Ramos (cell line): Measurements from ENCODE around the gene NEURL3.

ENCODE experiments used
- in situ Hi-C: fragments of 300-500 bp; cut with MboI; formaldehyde crosslinking; loops from one replicate; pipeline ENCODE4 v1.14.3; 2022; ENCODE audit warnings: low sequenced_read_pairs; ENCODE audit not compliant: unreplicated experiment

NEURL3 gene

DNA sequence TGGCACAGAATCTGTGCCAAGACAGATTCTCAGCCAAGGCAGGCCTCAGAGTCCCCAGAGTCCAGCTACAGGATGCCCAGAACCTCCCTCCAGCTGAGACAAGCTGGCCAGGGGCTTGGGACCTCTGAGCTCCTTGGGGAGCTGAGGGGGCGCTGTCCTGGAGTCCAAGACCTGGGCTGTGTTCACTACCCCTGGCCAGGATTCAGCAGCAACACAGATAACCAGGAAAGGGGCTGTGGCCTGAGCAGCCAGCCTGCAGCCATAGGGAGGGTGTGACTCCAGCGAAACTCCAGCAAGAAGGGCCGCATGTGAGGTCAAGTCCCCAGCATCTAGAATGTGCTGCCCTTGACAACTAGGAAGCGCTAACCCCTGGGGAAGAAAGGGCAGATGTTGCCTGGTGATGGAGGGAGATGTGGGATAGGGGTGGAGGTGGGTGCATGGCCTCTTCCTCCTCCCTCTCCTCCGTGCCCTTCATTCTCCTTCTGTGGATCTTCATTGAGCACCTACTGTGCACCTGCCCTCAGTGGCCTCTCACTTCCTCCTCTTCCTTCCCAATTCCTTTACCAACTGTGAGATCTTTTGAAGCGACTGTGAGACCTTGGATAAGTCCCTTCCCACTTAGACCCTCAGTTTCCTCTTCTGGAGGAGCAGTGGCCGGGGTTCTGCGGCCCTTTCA lies 23.7 kb upstream of the NEURL3 start:
- in situ Hi-C loops = no loop called here

DNA sequence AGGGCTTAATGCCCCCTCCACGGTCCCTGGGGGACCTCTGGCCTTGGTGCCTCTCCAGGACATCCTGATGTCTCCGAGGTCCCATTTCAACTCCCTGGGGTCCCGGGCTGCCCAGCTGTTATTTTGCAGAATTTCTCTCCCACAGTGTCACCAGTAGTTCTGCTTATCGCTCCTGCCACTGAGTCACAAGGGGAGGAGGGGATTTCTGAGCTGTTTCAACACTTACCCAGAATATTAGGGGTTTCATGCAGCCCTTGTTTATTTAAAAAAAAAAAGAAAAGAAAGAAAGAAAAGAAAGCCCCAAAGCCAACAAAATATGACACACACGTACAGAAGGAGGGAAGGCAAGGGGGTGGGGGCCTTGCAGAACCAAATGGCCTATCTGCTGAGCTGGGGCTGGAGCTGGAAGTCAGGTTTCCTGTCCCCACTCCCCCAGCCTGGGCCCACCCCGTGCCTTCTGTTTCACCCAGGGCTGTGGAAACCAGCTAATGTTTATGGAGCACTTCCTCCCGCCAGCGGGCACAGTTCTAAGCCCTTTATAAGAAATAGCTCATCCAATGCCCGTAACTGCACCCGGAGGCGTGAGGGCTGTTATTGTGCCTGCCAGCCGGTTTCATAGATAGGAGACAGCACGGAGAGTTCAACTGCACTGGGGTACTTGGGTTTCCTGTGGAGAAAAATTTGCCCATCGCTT lies 23.0 kb upstream of the NEURL3 start:
- in situ Hi-C loops = no loop called here

DNA sequence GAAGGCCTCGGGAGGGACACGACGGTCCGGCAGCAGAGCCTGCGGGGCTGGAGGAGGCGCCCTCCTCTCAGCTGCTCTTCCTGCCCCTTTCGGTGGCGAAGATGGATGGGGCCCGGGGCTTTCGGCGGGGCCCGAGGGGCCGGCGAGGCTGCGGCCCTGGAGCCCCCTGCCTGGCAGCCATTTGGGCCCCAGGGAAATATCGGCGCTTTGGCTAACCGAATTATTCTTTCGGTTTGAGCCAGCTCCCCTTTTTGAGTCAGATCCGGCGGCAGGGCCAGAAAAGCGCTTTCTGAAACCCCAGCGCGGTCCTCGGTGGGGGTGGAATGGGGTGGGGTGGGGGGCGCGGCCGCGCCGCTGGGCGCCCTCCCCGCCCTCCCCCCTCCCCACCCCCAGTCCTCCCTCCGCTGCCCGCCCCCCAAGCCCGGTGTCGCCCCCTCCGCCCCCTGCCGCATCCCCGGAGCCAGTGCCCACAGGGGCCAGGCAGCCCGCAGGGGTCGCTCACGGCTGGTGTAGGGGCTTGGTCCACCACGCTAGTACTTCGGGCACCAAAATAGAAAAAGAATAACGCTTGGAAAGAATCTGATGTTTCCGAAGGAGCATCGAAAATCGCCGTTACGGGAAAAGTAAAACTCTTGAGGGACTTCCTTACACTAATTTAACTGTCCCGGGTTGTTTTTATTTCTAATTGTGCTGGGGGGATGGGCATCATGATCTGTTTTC lies 22.3 kb upstream of the NEURL3 start:
- in situ Hi-C loops = no loop called here

DNA sequence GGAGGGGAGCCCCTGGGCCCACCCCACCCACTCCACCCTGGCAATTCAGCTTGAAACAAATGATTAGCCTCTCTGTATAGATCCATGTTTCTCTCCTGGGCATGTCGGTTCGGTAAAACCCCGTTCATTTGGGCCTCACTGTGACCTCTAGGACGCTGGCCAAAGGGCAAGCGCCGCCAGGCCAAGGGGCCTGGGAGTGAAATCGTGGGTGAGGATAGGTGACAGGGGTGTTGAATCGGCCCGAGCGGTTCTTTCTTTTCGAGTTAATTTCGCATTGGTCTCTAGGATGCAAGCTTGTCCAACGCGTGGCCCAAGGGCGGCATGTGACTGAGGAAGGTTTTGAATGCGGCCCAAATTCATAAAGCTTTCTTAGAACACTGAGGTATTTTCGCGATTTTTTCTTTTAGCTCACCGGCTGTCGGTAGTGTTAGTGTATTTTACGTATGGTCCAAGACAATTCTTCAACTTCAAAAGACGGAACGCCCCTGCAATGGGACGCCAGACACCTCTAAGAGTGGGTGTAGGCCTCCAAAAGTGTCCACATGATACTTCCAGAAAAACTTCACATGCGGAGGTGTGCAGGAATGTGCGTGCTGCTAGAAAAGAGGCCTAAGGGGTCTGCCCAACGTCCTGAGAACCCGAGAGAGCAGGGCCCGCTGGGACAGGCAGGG lies 21.6 kb upstream of the NEURL3 start:
- in situ Hi-C loops = no loop called here

DNA sequence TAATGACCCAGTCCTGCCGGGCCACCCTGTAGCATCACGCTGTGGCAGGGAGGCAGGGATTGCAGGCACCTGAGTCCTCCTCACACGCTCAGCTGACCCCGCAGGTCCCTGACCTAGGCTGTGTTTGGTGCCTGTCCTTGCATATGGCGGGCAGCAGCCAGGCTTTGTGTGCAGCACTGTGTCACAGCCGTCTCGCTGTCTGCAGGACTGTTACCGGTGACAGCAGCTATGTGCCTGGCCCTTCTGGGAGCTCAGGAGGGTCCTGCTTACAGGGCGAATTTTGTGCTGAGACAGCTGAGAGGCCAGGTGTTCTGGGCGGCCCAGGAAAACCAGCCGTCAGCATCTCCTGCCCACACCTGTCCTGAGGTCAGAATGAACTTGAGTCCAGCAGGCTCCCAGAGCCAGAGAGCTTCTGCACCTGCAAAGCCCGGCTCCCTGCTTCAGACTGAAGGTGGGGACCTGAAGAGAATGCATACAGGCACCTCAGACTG lies 21.0 kb upstream of the NEURL3 start:
- in situ Hi-C loops = no loop called here

DNA sequence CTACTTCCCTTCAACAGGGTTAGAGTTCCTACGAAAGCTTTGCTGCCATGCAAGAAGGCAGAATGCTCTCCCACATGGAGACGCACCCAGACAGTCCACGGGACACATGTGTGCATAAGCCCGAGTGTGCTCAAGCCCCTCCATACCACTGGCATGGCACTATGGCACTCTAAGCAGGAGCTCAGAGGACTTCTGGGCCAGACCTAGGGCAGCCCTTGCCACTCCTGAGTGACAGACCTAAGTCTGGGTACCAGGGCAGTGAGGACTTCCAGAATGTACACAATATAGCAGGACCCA lies 20.0 kb upstream of the NEURL3 start:
- in situ Hi-C loops = no loop called here

DNA sequence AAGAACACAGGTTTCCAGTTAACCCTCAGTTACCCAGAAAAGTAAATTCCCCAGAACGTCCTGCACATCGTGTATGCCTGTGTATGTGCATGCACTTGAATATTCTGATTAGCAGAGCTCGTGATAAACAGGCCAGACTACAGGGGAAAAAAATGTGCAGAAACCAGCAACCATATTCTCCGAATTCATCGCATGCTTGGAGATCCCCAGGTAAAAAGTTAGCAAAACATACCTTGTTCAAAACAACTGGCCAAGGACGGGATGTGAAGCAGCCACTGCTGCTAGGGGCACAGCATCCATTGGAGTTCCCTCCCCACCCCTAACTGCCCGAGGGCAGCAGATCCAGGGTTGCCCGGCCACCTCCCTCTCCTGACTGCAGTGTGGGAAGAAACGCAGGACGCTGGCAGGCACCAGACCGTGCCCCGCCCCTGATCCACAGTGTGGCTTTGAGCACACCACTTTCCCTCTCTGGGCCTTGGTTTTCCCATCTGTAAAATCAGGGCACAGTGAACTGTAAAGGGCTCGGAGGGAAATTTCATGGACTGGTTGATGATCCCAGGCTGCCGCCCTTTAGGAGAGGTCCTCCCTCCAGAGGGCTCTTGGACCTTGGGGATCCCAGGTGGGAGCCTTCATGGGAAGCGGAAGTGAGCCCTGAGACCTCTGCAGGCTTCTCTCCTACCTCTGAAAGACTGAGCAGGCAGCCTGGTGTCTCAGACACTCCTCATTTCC lies 19.5 kb upstream of the NEURL3 start:
- in situ Hi-C loops = loop anchor here (25.0 kb wide), 1 partner anchor 412 kb away; the partner anchor contains the start of gene ADRA2B

DNA sequence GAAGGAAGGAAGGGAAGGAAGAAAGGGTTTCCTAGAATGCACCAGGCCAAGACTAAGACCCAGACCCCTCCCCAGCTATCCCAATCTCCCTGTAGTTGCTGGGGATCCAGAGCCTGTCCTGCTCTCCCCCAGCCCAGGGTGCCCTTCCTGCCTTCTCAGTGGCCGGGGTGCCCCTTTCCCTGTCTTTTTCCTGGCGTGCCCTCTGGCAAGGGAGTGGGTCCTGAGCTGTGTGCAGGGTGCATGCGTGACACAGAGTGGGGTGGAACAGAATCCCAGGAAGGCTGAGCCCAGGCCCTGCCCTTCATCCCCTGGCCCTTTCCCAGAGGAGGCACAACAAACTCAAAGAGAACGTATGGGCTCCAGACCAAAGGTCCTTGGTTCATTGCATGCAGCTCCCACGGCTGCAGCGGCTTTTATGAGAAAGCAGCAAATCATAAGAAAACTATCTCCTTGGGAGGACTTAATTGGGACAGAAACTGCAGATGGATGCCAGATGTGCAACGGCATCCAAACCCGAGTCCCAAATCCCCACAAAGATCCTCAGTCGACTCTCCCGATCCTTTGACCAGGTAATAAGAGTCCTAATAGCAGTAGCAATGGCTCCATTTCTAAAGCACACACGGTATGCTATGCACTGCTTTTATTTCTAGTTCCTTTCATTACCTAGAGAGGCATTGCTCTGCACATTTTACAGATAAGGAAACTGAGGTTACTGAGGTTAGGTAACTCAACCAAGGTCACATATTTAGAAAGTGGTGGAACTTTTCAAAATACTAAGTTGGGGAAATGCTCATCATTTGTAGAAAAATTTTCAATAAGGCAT lies 18.7 kb upstream of the NEURL3 start:
- in situ Hi-C loops = loop anchor here (25.0 kb wide), 1 partner anchor 412 kb away; the partner anchor contains the start of gene ADRA2B

DNA sequence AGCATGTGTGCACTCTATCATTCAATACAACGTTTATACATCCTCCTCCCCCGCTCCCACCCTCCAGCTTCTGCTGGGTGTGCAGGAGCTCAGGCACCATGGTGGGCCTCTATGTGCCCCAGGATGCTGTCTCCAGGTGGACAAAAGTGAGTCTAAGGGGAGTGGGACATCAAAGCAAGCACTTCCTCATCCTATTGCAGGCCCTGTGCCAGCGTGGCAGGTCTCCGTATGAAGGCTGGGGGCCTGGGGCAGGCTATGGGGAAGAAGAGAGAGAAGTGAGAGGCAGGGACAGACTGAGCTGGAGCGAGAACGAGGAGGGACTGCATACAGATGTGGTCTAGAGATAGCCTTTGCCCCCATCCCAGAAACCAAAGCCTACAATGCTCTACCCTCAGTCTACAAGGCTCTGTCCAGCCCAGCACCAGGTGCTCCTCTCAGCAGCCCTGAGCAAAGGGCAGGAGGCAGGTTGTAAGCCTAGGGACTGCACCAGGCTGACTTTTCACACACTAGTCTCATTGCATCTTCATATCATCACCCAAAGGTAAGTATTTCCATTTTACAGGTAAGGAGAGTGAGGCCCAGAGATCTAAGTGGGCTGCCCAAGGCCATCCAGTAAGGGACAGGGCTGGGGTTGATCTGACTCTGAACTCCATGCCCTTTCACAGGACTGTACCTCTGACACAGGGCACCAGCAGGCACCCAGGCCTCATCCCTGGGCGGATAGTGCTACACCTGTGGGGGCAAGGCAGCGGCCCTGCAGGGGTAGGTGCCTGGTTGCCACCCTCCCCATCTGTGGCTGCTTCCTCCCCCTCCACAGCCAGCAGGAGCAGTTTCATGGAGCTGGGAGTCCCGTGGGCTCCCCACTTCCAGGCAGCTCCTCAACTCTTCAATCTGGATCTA lies 17.4 kb upstream of the NEURL3 start:
- in situ Hi-C loops = loop anchor here (25.0 kb wide), 1 partner anchor 410 kb away; the partner anchor contains the start of gene ADRA2B

DNA sequence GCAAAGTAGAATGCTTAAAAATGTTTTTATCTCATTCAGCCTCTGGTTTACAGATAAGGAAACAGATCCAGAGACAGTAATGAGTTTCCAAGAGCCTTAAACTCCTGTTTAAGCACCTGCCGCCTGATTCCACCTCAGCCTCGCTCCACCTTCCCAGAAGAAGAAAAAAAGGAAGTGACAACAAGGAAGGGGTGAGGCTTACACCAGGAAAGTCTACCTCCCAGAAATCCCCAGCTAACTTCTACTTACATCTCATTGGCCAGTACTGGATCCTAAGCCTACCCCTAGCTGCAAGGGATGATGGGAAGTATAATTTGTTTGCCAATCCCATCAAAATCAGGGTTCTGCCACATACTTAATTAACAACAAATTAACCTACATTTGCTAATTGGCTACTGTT lies 16.1 kb upstream of the NEURL3 start:
- in situ Hi-C loops = loop anchor here (25.0 kb wide), 1 partner anchor 409 kb away; the partner anchor contains the start of gene ADRA2B

DNA sequence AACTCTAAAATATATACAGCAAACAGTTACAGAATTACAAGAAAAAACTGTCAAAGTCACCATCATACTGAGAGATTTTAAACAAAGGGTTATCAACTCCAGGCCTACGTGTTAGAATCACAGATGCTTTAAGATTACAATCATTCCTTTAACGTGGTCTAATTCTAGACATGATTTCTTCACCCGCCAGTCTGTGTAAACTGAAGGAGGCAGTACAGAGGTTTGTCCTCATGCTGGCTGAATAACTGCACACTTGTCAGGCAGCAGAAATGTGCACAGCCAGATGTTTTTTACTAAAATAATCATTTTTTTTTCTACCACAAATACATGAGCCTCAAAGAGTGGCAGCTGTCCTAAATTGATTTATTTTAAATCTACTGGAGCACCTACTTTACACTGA lies 15.5 kb upstream of the NEURL3 start:
- in situ Hi-C loops = loop anchor here (25.0 kb wide), 1 partner anchor 408 kb away; the partner anchor contains the start of gene ADRA2B

DNA sequence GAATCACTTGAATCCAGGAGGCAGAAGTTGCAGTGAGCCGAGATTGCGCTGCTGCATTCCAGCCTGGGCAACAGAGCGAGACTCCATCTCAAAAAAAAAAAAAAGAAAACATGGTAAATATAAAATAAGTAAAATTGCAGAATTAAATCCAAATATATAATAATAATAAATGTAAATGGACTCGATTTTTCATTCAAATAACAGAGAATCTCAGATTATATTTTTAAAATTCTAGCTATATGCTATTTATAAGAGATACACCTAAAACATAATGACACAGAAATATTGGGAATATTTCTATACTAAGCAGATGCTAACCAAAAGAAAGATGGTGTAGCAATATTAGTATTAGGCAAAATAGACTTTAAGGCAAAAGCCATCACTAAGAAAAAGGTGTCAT lies 15.1 kb upstream of the NEURL3 start:
- in situ Hi-C loops = loop anchor here (25.0 kb wide), 1 partner anchor 408 kb away; the partner anchor contains the start of gene ADRA2B

DNA sequence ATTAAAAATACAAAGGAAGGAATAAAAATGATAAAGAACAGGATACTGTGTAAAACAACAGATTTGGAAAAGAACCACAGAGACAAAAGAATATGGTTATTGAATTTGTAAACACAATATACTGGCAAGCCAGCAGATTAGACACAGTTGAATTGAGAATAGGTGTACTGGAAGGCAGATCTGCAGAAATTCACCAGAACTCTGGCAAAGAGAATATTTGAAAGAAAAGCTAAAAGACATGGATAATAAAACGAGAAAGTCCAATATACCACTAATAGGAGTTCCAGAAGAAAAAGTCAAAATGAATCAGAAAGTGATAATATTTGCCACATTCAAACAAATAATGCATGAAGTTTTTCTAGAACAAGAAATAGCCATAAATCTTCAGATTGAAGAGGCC lies 11.9 kb upstream of the NEURL3 start:
- in situ Hi-C loops = loop anchor here (25.0 kb wide), 1 partner anchor 405 kb away; the partner anchor contains the start of gene ADRA2B

DNA sequence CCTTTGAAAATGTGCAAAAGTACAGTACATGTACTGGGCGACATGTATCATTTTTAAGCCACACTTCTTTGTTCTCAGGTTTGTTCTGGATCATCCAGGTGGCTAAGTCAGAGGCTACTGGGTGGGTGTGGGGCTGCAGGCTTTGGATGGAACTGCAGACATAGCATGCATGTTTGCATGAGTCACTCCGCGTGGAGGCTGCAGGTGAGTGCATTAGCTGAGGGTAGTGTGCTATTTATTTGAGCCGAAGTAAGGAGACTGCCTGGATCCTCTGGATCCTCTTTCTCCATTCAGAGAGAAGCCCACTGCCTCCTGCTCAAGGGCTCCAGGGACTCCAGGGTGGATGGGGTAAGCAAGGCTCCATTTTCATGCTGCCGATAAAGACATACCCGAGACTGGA lies 9.4 kb upstream of the NEURL3 start:
- in situ Hi-C loops = loop anchor here (25.0 kb wide), 1 partner anchor 402 kb away; the partner anchor contains the start of gene ADRA2B

DNA sequence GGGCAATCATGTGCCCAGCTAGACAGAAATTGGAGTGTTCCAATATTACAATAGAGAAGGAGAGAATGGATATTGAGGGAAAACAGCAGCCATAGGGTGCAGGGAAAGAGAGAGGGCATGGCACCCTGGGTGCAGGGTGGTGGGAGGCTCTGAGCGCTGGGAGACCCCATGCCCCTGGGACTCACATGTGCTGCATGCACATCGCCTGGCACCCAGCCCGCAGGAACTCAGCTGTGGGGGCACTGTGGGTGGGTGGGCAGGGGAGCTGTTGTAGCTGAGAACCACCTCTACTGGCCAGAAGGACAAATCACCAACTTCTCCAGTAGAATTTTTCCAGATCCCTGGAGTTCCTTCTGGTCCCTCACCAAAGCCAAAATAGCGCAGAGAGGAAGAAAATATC lies 7.2 kb upstream of the NEURL3 start:
- in situ Hi-C loops = loop anchor here (25.0 kb wide), 1 partner anchor 400 kb away; the partner anchor contains the start of gene ADRA2B

DNA sequence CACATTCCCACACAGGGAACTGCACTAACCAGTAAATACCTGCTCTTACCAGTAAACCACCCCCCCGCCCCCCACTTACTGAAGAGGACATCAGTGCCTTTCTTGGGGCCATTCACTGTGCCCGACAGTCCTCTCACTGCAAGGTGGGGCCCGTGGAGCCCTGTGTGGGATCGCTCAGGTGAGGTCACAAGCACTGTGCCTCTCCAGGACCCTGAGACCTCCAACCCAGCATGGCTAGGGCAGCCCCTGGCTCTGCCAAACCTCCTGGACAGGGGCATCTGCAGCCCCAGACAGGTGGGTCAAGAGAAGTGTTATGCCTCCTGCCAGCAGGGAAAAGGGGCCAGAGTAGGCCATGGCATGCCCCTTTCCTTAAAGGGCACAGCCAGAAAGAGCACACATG lies 6.7 kb upstream of the NEURL3 start:
- in situ Hi-C loops = loop anchor here (25.0 kb wide), 1 partner anchor 400 kb away; the partner anchor contains the start of gene ADRA2B

DNA sequence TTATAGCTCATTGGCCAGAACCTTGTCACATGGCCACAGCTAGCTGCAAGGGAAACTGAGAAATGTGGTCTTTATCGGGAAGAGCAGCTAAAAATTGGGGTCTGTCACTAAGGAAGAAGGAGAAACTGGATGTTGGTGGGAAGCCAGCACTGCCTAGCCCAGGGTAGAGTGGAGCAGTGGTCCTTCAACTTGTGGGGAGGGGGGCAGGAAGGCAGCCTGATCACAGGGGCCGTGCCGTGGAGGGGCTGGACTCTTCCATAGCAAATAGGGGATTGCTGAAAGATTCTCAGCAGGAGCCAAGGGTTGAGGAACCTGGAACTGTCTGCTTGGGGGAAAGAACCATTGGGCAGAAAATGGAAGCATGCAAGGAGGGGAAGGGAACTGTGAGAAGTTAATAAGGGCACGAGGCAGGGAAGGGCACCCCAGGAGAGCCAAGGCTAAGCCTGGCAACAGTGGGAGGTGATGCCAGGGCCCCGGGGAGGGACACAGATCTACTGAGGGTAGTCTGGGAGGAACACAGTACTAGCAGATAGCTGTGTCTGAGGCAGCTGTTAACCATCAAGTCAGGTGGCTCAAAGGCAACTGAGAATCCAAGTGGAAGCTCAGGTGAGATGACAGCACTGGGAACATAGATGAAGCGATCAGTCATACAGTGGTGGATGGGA lies 5.9 kb upstream of the NEURL3 start:
- in situ Hi-C loops = loop anchor here (25.0 kb wide), 1 partner anchor 399 kb away; the partner anchor contains the start of gene ADRA2B
